K562 (cell line): Measurements from ENCODE around the gene GRIK3. TPM values are rescaled to one million over a fixed set of nuclear protein-coding genes. Genes with fewer than 3 reads are reported as not detected.

Experiments used
- ATAC-seq: fragments of 200-7000 bp; cut with Tn5 transposase; 3 replicates; pipeline ENCODE4 v1.9.1; 2020; ENCODE audit warnings: moderate library complexity
- BruUV-seq: library from RNA; stranded (reverse); fragments of 400-500 nt; replicated peaks from 2 replicates; lab custom pipeline; 2021; lab: Mats Ljungman, UMichigan
- CTCF ChIA-PET: fragments of 300-600 bp; formaldehyde crosslinking; extraction: SDS; loops from one replicate; lab custom pipeline; 2021; ENCODE audit warnings: low intra/inter-chr PET ratio; lab: Yijun Ruan, JAX
- POLR2A ChIA-PET: fragments of 300-600, 350-650 bp; sonication (Branson Sonifier 250); formaldehyde crosslinking; extraction: SDS; loops from one replicate; lab custom pipeline; 2021; ENCODE audit warnings: antibody characterized with exemption, inconsistent platforms; lab: Yijun Ruan, JAX
- DNase-seq, 4 experiments: peaks; one replicate each; pipeline versions ENCODE4 v3.0.0 to v3.0.0-alpha.2; 2011 to 2018; ENCODE audit warnings: low spot score in 3 of 4, mixed read lengths in 3 of 4; ENCODE audit errors: extremely low read depth in 1 of 4
- FAIRE-seq: peaks from 2 replicates; lab custom pipeline; 2011; peaks lifted over from hg19 to GRCh38; lab: Jason Lieb, UNC
- H2AFZ ChIP-seq: 2 replicates; pipeline ENCODE4 v1.6.0; 2011; ENCODE audit warnings: low read depth, low read length, control low read depth, inconsistent platforms
- H3K27ac ChIP-seq: fragments of 200-600 bp; 3 replicates; pipeline ENCODE4 v1.8.0; 2011; ENCODE audit warnings: low read depth, mild to moderate bottlenecking, control low read depth, inconsistent platforms, low read length, moderate library complexity, mixed read lengths; ENCODE audit errors: extremely low read depth
- H3K27me3 ChIP-seq, 2 experiments: fragments of 300-600 bp in 1 of 2; 2 replicates in 1 of 2; 3 replicates in 1 of 2; pipeline versions ENCODE4 v1.6.0 to v1.8.0; 2011; ENCODE audit warnings: inconsistent platforms in 2 of 2, low read length in 2 of 2, mild to moderate bottlenecking in 1 of 2, mixed read lengths in 1 of 2, moderate library complexity in 1 of 2; ENCODE audit not compliant: control insufficient read depth in 2 of 2, insufficient read depth in 2 of 2
- H3K36me3 ChIP-seq: fragments of 300-600 bp; 3 replicates; pipeline ENCODE4 v1.8.0; 2011; ENCODE audit warnings: mild to moderate bottlenecking, low read length, inconsistent platforms; ENCODE audit not compliant: control insufficient read depth, insufficient read depth
- H3K4me1 ChIP-seq, 2 experiments: fragments of 200-600 bp in 1 of 2; replicated peaks in 1 of 2; 2 replicates in 1 of 2; 3 replicates in 1 of 2; pipeline versions ENCODE4 v1.5.1 to v1.8.0; 2011; ENCODE audit warnings: inconsistent platforms in 2 of 2, low read length in 2 of 2, mild to moderate bottlenecking in 1 of 2, mixed read lengths in 1 of 2, moderate library complexity in 1 of 2; ENCODE audit not compliant: control insufficient read depth in 2 of 2, insufficient read depth in 2 of 2
- H3K4me2 ChIP-seq: 2 replicates; pipeline ENCODE4 v1.6.1; 2011; ENCODE audit warnings: low read length, control low read depth, inconsistent platforms, mixed read lengths; ENCODE audit not compliant: insufficient read depth
- H3K4me3 ChIP-seq: fragments of 200-600 bp; sonication (generic), shearing (Covaris generic); 2 replicates; pipeline ENCODE4 v1.5.1; 2016; ENCODE audit warnings: control low read depth, inconsistent platforms
- H3K79me2 ChIP-seq: fragments of 200-600 bp; 3 replicates; pipeline ENCODE4 v1.8.0; 2011; ENCODE audit warnings: low read length, inconsistent platforms; ENCODE audit not compliant: control insufficient read depth, insufficient read depth
- H3K9ac ChIP-seq, 2 experiments: 2 replicates each; pipeline versions ENCODE4 v1.6.0 to v1.6.1; 2011; ENCODE audit warnings: low read depth in 2 of 2, low read length in 2 of 2, control low read depth in 1 of 2, inconsistent platforms in 1 of 2, mild to moderate bottlenecking in 1 of 2, mixed read lengths in 1 of 2; ENCODE audit not compliant: insufficient read depth in 1 of 2
- H3K9me1 ChIP-seq: one replicate; pipeline ENCODE4 v1.6.0; 2011; ENCODE audit warnings: inconsistent platforms, mild to moderate bottlenecking, low read length, moderate library complexity; ENCODE audit not compliant: control insufficient read depth, insufficient read depth
- H3K9me3 ChIP-seq: replicated peaks from 2 replicates; pipeline ENCODE4 v1.5.1; 2011; ENCODE audit warnings: low read depth, low read length, inconsistent platforms; ENCODE audit not compliant: control insufficient read depth, insufficient read depth
- H4K20me1 ChIP-seq: replicated peaks from 2 replicates; pipeline ENCODE4 v1.6.1; 2011; ENCODE audit warnings: low read length, inconsistent platforms, mixed read lengths; ENCODE audit not compliant: control insufficient read depth, insufficient read depth
- BACH1 ChIP-seq: fragments of 200-800 bp; sonication (Bioruptor generic); IDR thresholded peaks from 2 replicates; pipeline ENCODE4 v1.6.1; 2016; ENCODE audit warnings: missing genetic modification characterization, missing compliant biosample characterization
- BRD4 ChIP-seq: fragments of 200-600 bp; sonication (generic); IDR thresholded peaks from 2 replicates; pipeline ENCODE4 v1.6.1; 2017; ENCODE audit warnings: inconsistent platforms
- GATA2 ChIP-seq: sonication (generic); formaldehyde crosslinking; IDR thresholded peaks from 2 replicates; pipeline ENCODE4 v1.4.0; 2020; ENCODE audit warnings: mild to moderate bottlenecking, missing genetic modification reagents
- HCFC1 ChIP-seq: IDR thresholded peaks from 2 replicates; pipeline ENCODE4 v1.6.1; 2012; ENCODE audit warnings: low read depth, low read length, improper control_type of control experiment
- KDM1A ChIP-seq, 2 experiments: fragments of 450-650 bp; IDR thresholded peaks; 2 replicates each; pipeline ENCODE4 v1.6.1; 2016; ENCODE audit warnings: mild to moderate bottlenecking in 2 of 2
- KDM2B ChIP-seq: fragments of 250-450 bp; sonication (Bioruptor Pico); IDR thresholded peaks from 2 replicates; pipeline ENCODE4 v1.8.0; 2021; ENCODE audit warnings: mild to moderate bottlenecking, moderate library complexity
- MIER1 ChIP-seq: fragments of 450-650 bp; IDR thresholded peaks from 2 replicates; pipeline ENCODE4 v1.6.1; 2016; ENCODE audit warnings: antibody characterized with exemption, mild to moderate bottlenecking, low read depth
- MXD1 ChIP-seq: fragments of 250-450 bp; sonication (Bioruptor Pico); IDR thresholded peaks from 2 replicates; pipeline ENCODE4 v1.8.0; 2021; ENCODE audit warnings: borderline replicate concordance, mild to moderate bottlenecking, moderate library complexity; ENCODE audit not compliant: poor library complexity, severe bottlenecking
- MYBL2 ChIP-seq, 2 experiments: fragments of 450-650 bp in 1 of 2; sonication (generic) in 1 of 2; formaldehyde crosslinking in 1 of 2; IDR thresholded peaks; 2 replicates each; pipeline versions ENCODE4 v1.6.1 to v1.8.1; 2017 to 2022; ENCODE audit warnings: borderline replicate concordance in 1 of 2, inconsistent platforms in 1 of 2, low read depth in 1 of 2, mild to moderate bottlenecking in 1 of 2, missing genetic modification reagents in 1 of 2, moderate library complexity in 1 of 2
- POLR2AphosphoS5 ChIP-seq: IDR thresholded peaks from 2 replicates; pipeline ENCODE4 v1.6.1; 2011; ENCODE audit warnings: mild to moderate bottlenecking, low read depth, low read length, moderate library complexity; ENCODE audit not compliant: control insufficient read depth, insufficient read depth
- RBM14 ChIP-seq: fragments of 200-400 bp; formaldehyde crosslinking; IDR thresholded peaks from 2 replicates; pipeline ENCODE4 v1.6.1; 2018; ENCODE audit warnings: low read depth, mild to moderate bottlenecking, low read length, moderate library complexity, borderline replicate concordance; ENCODE audit not compliant: insufficient read depth
- SMAD2 ChIP-seq: fragments of 150-350 bp; IDR thresholded peaks from 2 replicates; pipeline ENCODE4 v1.6.1; 2014; ENCODE audit warnings: low read depth, mild to moderate bottlenecking, low read length
- SUPT5H ChIP-seq: fragments of 450-650 bp; IDR thresholded peaks from 2 replicates; pipeline ENCODE4 v1.6.1; 2016
- ZNF224 ChIP-seq: sonication (generic); formaldehyde crosslinking; IDR thresholded peaks from 2 replicates; pipeline ENCODE4 v1.8.0; 2022; ENCODE audit warnings: mild to moderate bottlenecking, missing genetic modification reagents
- WGBS: fragments of 100-300 bp; shearing (Covaris generic); methylation state at CpG from one replicate; pipeline ENCODE4 v1.1.6; 2016; ENCODE audit warnings: low coverage, mixed read lengths; ENCODE audit not compliant: insufficient coverage; ENCODE audit errors: missing lambda C conversion rate; 5-methylcytosine and 5-hydroxymethylcytosine counted together
- in situ Hi-C: fragments of 300-500 bp; cut with MboI; formaldehyde crosslinking; loops from 4 replicates; pipeline ENCODE4 v1.15.0; 2018; ENCODE audit warnings: inconsistent platforms, mixed read lengths
- intact Hi-C: fragments of 100-400 bp; cut with micrococcal nuclease; formaldehyde crosslinking; loops from 2 replicates; pipeline ENCODE4 v1.14.2; 2022
- polyA plus RNA-seq, 8 experiments: library from polyadenylated mRNA; depleted of rRNA in 4 of 8; stranded (reverse) in 5 of 8; unstranded in 3 of 8; fragments of >200 nt; fragmentation: Nextera tagmentation in 2 of 8; fragmentation: Illumina TruSeq in 1 of 8; extraction: Ambion mirVana in 2 of 8; extraction: Trizol in 1 of 8; gene quantifications; 2 replicates each; pipeline versions ENCODE4 v1.2.1 to v1.2.3, GENCODE V29; 2011 to 2014; ENCODE audit warnings: inconsistent platforms in 1 of 8, missing spikeins in 1 of 8
- total RNA-seq, 7 experiments: library from RNA; depleted of rRNA in 6 of 7; stranded (reverse); fragments of >200 nt in 6 of 7; fragmentation: Illumina TruSeq in 2 of 7; extraction: Trizol in 2 of 7; gene quantifications; 2 replicates each; pipeline versions ENCODE4 v1.2.1 to v1.2.3, GENCODE V29; 2011 to 2021; ENCODE audit warnings: low replicate concordance in 1 of 7

The GRIK3 gene
- total and polyA plus RNA-seq, 9 of the 15 experiments (the other 6 are each of a cell fraction or from before 2014, with no cell fraction given): not detected

DNA sequence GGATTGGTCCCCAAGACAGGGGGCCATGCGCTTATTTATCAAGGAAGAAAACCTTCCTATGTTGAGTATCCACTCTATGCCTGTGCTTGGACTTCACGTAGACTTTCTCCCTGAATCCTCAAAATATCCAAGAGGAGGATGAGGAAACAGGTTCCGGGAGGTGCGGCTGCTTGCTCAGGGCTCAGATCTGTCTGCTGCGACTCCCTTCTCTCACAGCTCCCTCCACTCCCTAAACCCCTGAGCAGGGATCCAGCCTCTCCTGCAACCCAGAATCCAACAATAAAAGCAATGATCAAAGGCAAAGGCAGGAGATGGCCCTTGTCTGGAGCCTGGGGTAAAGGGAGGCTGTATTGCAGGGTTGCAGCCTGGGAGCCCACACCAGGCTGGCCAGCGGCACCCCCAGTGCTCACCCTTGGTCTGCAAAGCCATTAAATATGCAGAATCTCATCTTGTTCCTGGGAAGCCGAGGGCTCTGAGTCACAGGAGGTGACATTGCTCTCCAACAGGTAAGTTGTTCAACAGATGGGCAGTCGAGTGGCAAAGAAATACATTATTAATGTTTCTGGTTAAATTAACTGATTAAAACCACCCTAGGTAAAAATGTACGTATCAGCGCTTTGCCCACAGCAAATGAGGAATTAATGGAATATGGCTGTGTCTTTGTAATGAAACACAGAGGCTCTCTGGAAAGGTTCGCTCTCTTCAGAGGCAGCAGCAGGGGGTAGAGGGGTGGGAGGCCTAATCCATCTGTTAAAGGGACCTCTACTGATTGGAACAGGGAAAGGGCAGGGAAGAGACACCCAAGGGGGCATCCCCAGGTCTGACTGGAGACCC is 111.5 kb downstream of the GRIK3 start:
- ATAC-seq: no peak
- Histone ChIP-seq H3K4me3 (no peak overlapping the region), H3K79me2 (no peaks in the 10 kb centered on the region), H3K27me3 (no peaks in the 10 kb centered on the region), H3K36me3 (no peaks in the 10 kb centered on the region), H3K4me2 (no peak overlapping the region), H3K4me1 (no peaks in the 10 kb centered on the region), H3K9me3 (no peaks in the 10 kb centered on the region), H3K9me1 (no peaks in the 10 kb centered on the region), H3K27ac (no peak overlapping the region), H3K9ac (no peak overlapping the region), H4K20me1 (peaks cover 21% of the 10 kb centered on the region), H2AFZ (no peak overlapping the region)
- no peak for DNase-seq
- BruUV-seq: no TSS peak
- ChIA-PET CTCF (no interaction called here), POLR2A (interaction anchor here (0.7 kb wide), 1 partner anchor 72 kb away, joined by 3 read pairs; no protein-coding TSS in a partner anchor)
- in situ Hi-C loops: no loop called here
- no peak for TF ChIP-seq MIER1
- no peak for TF ChIP-seq GATA2 (CRISPR knock-in tag)
- TF ChIP-seq POLR2AphosphoS5: no peak
- TF ChIP-seq BACH1: no peak
- TF ChIP-seq MYBL2 (IDR thresholded peaks at IDR 0.05; ENCODE audit: low read depth): no peak
- no peak for TF ChIP-seq MYBL2 (CRISPR knock-in tag; IDR thresholded peaks at IDR 0.05; ENCODE audit: borderline replicate concordance)
- TF ChIP-seq ZNF224: no peak
- no peak for TF ChIP-seq HCFC1
- no peak for TF ChIP-seq SUPT5H
- no peak for TF ChIP-seq KDM2B (CRISPR knock-in tag)
- TF ChIP-seq SMAD2: no peak
- TF ChIP-seq RBM14: no peak
- no peak for TF ChIP-seq BRD4
- no peak for TF ChIP-seq KDM1A (IDR thresholded peaks at IDR 0.05)
- TF ChIP-seq MXD1 (CRISPR knock-in tag): no peak
- intact Hi-C loops: no loop called here
- FAIRE-seq: no peak
- 2% methylated on average over 11 of the region's 11 CpGs for WGBS
